HepG2 (cell line): ENCODE results near the gene KRTAP10-9. TPM values are rescaled to one million over a fixed set of nuclear protein-coding genes. Genes with fewer than 3 reads are reported as not detected.

Experiments used
- ATAC-seq: fragments of 200-7000 bp; cut with Tn5 transposase; 3 replicates; pipeline ENCODE4 v1.9.1; 2020; ENCODE audit warnings: mild to moderate bottlenecking, moderate library complexity
- BruUV-seq: library from RNA; stranded (reverse); fragments of 400-500 nt; replicated peaks from 2 replicates; lab custom pipeline; 2021; lab: Mats Ljungman, UMichigan
- CTCF ChIA-PET: fragments of 300-600 bp; formaldehyde crosslinking; extraction: SDS; loops from one replicate; lab custom pipeline; 2021; ENCODE audit warnings: low total read pairs, inconsistent platforms, low intra/inter-chr PET ratio; lab: Yijun Ruan, JAX
- POLR2A ChIA-PET: fragments of 350-600 bp; sonication (Branson Sonifier 250); formaldehyde crosslinking; loops from one replicate; lab custom pipeline; 2020; ENCODE audit warnings: antibody characterized with exemption, inconsistent platforms; lab: Yijun Ruan, JAX
- DNase-seq: peaks from one replicate; pipeline ENCODE4 v3.0.0-alpha.2; 2015; ENCODE audit warnings: low spot score
- FAIRE-seq: peaks from 3 replicates; lab custom pipeline; 2011; peaks lifted over from hg19 to GRCh38; lab: Jason Lieb, UNC
- H2AFZ ChIP-seq: one replicate; pipeline ENCODE4 v1.6.1; 2011; ENCODE audit warnings: low read length, inconsistent platforms
- H3K27ac ChIP-seq: fragments of 300-600 bp; 3 replicates; pipeline ENCODE4 v1.8.0; 2011; ENCODE audit warnings: mixed run types, mild to moderate bottlenecking, mixed read lengths, low read length, inconsistent platforms; ENCODE audit not compliant: insufficient read depth; ENCODE audit errors: extremely low read length
- H3K27me3 ChIP-seq, 2 experiments: fragments of 200-600 bp in 1 of 2; 2 replicates in 1 of 2; 3 replicates in 1 of 2; pipeline versions ENCODE4 v1.6.0 to v1.8.0; 2011; ENCODE audit warnings: low read length in 2 of 2, mild to moderate bottlenecking in 2 of 2, moderate library complexity in 2 of 2, inconsistent platforms in 1 of 2; ENCODE audit not compliant: insufficient read depth in 2 of 2, control insufficient read depth in 1 of 2
- H3K36me3 ChIP-seq, 2 experiments: fragments of 200-600 bp in 1 of 2; replicated peaks in 1 of 2; 2 replicates in 1 of 2; 3 replicates in 1 of 2; pipeline versions ENCODE4 v1.5.1 to v1.8.0; 2011; ENCODE audit warnings: low read length in 2 of 2, inconsistent platforms in 1 of 2; ENCODE audit not compliant: insufficient read depth in 2 of 2, control insufficient read depth in 1 of 2
- H3K4me1 ChIP-seq: 2 replicates; pipeline ENCODE4 v1.5.1; 2012; ENCODE audit warnings: low read length, inconsistent platforms; ENCODE audit not compliant: insufficient read depth
- H3K4me2 ChIP-seq: 2 replicates; pipeline ENCODE4 v1.6.0; 2011; ENCODE audit warnings: low read depth, low read length, inconsistent platforms
- H3K4me3 ChIP-seq, 3 experiments: fragments of 200-600 bp in 1 of 3; sonication (generic), shearing (Covaris generic) in 1 of 3; replicated peaks in 1 of 3; 2 replicates each; pipeline ENCODE4 v1.5.1; 2011 to 2016; ENCODE audit warnings: low read length in 3 of 3, inconsistent platforms in 2 of 3, low read depth in 2 of 3, mild to moderate bottlenecking in 2 of 3, control low read depth in 1 of 3, mixed read lengths in 1 of 3; ENCODE audit not compliant: insufficient read depth in 1 of 3
- H3K79me2 ChIP-seq: one replicate; pipeline ENCODE4 v1.6.1; 2011; ENCODE audit warnings: low read length, inconsistent platforms; ENCODE audit not compliant: insufficient read depth
- H3K9ac ChIP-seq: 2 replicates; pipeline ENCODE4 v1.6.0; 2011; ENCODE audit warnings: mild to moderate bottlenecking, low read depth, low read length, inconsistent platforms; ENCODE audit not compliant: insufficient read depth
- H3K9me3 ChIP-seq: 2 replicates; pipeline ENCODE4 v1.5.1; 2012; ENCODE audit warnings: mild to moderate bottlenecking, low read length
- H4K20me1 ChIP-seq: 2 replicates; pipeline ENCODE4 v1.6.0; 2011; ENCODE audit warnings: inconsistent platforms, mild to moderate bottlenecking, low read length, moderate library complexity; ENCODE audit not compliant: insufficient read depth
- ELF4 ChIP-seq: sonication (generic); formaldehyde crosslinking; IDR thresholded peaks from 2 replicates; pipeline ENCODE4 v1.5.0; 2020; ENCODE audit warnings: missing genetic modification reagents, mild to moderate bottlenecking, moderate library complexity, borderline replicate concordance
- FOSL2 ChIP-seq: sonication (generic); formaldehyde crosslinking; IDR thresholded peaks from 2 replicates; pipeline ENCODE4 v1.4.0; 2020; ENCODE audit warnings: missing genetic modification reagents
- ISL2 ChIP-seq: sonication (generic); formaldehyde crosslinking; IDR thresholded peaks from 2 replicates; pipeline ENCODE4 v1.5.0; 2020; ENCODE audit warnings: missing genetic modification reagents
- KLF11 ChIP-seq: IDR thresholded peaks from 2 replicates; pipeline ENCODE4 v1.6.1; 2016; ENCODE audit warnings: missing compliant biosample characterization
- NBN ChIP-seq: fragments of 450-650 bp; conservative IDR thresholded peaks from 2 replicates; pipeline ENCODE4 v1.6.1; 2017
- RXRB ChIP-seq: IDR thresholded peaks from 2 replicates; pipeline ENCODE4 v1.6.1; 2016; ENCODE audit warnings: borderline replicate concordance, missing genetic modification reagents, missing compliant biosample characterization
- SALL1 ChIP-seq: sonication (generic); formaldehyde crosslinking; IDR thresholded peaks from 2 replicates; pipeline ENCODE4 v1.8.0; 2022; ENCODE audit warnings: mild to moderate bottlenecking, missing genetic modification reagents
- SAP130 ChIP-seq: IDR thresholded peaks from 2 replicates; pipeline ENCODE4 v1.6.1; 2016; ENCODE audit warnings: low read depth
- TRIM24 ChIP-seq: sonication (generic); formaldehyde crosslinking; IDR thresholded peaks from 2 replicates; pipeline ENCODE4 v1.8.0; 2022; ENCODE audit warnings: mild to moderate bottlenecking, missing genetic modification reagents
- YEATS2 ChIP-seq: sonication (generic); formaldehyde crosslinking; IDR thresholded peaks from 2 replicates; pipeline ENCODE4 v1.4.0; 2020; ENCODE audit warnings: missing genetic modification reagents, borderline replicate concordance
- ZBTB49 ChIP-seq: sonication (generic); formaldehyde crosslinking; IDR thresholded peaks from 2 replicates; pipeline ENCODE4 v1.4.0; 2020; ENCODE audit warnings: missing genetic modification reagents, borderline replicate concordance
- ZHX1 ChIP-seq: sonication (generic); formaldehyde crosslinking; IDR thresholded peaks from 2 replicates; pipeline ENCODE4 v1.8.1; 2022; ENCODE audit warnings: low read depth, mild to moderate bottlenecking, missing genetic modification reagents
- ZNF205 ChIP-seq: IDR thresholded peaks from 2 replicates; pipeline ENCODE4 v1.6.1; 2018; ENCODE audit warnings: missing biosample characterization, missing genetic modification reagents
- ZNF225 ChIP-seq: sonication (generic); formaldehyde crosslinking; IDR thresholded peaks from 2 replicates; pipeline ENCODE4 v1.4.0; 2020; ENCODE audit warnings: mild to moderate bottlenecking, missing genetic modification reagents
- ZNF781 ChIP-seq: sonication (generic); formaldehyde crosslinking; IDR thresholded peaks from 2 replicates; pipeline ENCODE4 v1.5.1; 2020; ENCODE audit warnings: borderline replicate concordance, mild to moderate bottlenecking, missing genetic modification reagents; ENCODE audit errors: not compliant biosample characterization
- WGBS: methylation state at CpG from one replicate; pipeline ENCODE4 v1.1.6; 2017; ENCODE audit warnings: low lambda C conversion rate; 5-methylcytosine and 5-hydroxymethylcytosine counted together
- in situ Hi-C: cut with HindIII; loops from 2 replicates; pipeline ENCODE4 v1.10.0; 2017; ENCODE audit warnings: low pct_unique_long_range_greater_than_20kb; ENCODE audit not compliant: extremely low pct_ligation_motif_present
- intact Hi-C: fragments of 100-400 bp; cut with micrococcal nuclease; formaldehyde crosslinking; loops from one replicate; pipeline ENCODE4 v1.10.0; 2022; ENCODE audit not compliant: unreplicated experiment
- polyA plus RNA-seq, 8 experiments: library from polyadenylated mRNA; depleted of rRNA in 3 of 8; stranded (reverse) in 7 of 8; unstranded in 1 of 8; fragments of >200 nt; fragmentation: Illumina TruSeq in 4 of 8; extraction: Trizol in 4 of 8; gene quantifications; 2 replicates each; pipeline versions ENCODE4 v1.2.1 to v1.2.3, GENCODE V29; 2011 to 2016; ENCODE audit warnings: low read depth in 4 of 8, missing spikeins in 1 of 8, mixed read lengths in 1 of 8; ENCODE audit not compliant: insufficient read depth in 1 of 8
- total RNA-seq, 5 experiments: library from RNA; depleted of rRNA; stranded (reverse); fragments of >200 nt; fragmentation: Illumina TruSeq; extraction: Trizol; gene quantifications; 2 replicates each; pipeline ENCODE4 v1.2.3, GENCODE V29; 2016; ENCODE audit warnings: low read depth in 1 of 5
- TF ChIP-seq, protein P1 (sequence below): sonication (generic); formaldehyde crosslinking; IDR thresholded peaks from 2 replicates; pipeline ENCODE4 v1.4.0; 2020; ENCODE audit warnings: mild to moderate bottlenecking, missing genetic modification reagents
- TF ChIP-seq, protein P2 (sequence below): sonication (generic); formaldehyde crosslinking; IDR thresholded peaks from 2 replicates; pipeline ENCODE4 v1.4.0; 2020; ENCODE audit warnings: low read depth, mild to moderate bottlenecking, missing genetic modification reagents

KRTAP10-9 gene
- total and polyA plus RNA-seq, 2 of the 13 experiments (the other 11 are each of a cell fraction or from before 2014, with no cell fraction given), result not detected

- CTCF ChIA-PET, result no interaction called here
- Histone ChIP-seq H3K4me1 (no peaks in the 10 kb centered on the region), H4K20me1 (no peaks in the 10 kb centered on the region), H3K9ac (no peak overlapping the region), H3K27ac (no peak overlapping the region), H3K4me2 (no peak overlapping the region), H3K27me3 (0 out of 5 replicates have a peak, but pooled peaks cover 0 to 6% of the 10 kb centered on the region in 2 experiments), H3K79me2 (no peaks in the 10 kb centered on the region)
- DNase-seq (no peak), ATAC-seq (no peak; the same call in 2 of the 3 replicates)
- POLR2A ChIA-PET, result no interaction called here
- intact Hi-C loops, result no loop called here
- no peak for TF ChIP-seq ZBTB49
- TF ChIP-seq, protein P1, sequence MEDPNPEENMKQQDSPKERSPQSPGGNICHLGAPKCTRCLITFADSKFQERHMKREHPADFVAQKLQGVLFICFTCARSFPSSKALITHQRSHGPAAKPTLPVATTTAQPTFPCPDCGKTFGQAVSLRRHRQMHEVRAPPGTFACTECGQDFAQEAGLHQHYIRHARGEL (CRISPR knock-in tag), result no peak
- TF ChIP-seq TRIM24 (CRISPR knock-in tag), result no peak
- TF ChIP-seq SAP130 (CRISPR knock-in tag), result no peak
- TF ChIP-seq YEATS2 (CRISPR knock-in tag), result no peak
- no peak for TF ChIP-seq ZNF781 (CRISPR knock-in tag)
- TF ChIP-seq KLF11 (CRISPR knock-in tag), result no peak
- no peak for TF ChIP-seq RXRB (CRISPR knock-in tag)
- TF ChIP-seq FOSL2 (CRISPR knock-in tag), result no peak
- TF ChIP-seq, protein P2, sequence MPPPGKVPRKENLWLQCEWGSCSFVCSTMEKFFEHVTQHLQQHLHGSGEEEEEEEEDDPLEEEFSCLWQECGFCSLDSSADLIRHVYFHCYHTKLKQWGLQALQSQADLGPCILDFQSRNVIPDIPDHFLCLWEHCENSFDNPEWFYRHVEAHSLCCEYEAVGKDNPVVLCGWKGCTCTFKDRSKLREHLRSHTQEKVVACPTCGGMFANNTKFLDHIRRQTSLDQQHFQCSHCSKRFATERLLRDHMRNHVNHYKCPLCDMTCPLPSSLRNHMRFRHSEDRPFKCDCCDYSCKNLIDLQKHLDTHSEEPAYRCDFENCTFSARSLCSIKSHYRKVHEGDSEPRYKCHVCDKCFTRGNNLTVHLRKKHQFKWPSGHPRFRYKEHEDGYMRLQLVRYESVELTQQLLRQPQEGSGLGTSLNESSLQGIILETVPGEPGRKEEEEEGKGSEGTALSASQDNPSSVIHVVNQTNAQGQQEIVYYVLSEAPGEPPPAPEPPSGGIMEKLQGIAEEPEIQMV (CRISPR knock-in tag), result no peak
- no peak for TF ChIP-seq NBN
- no peak for TF ChIP-seq ZHX1 (CRISPR knock-in tag)
- TF ChIP-seq ELF4 (CRISPR knock-in tag), result no peak
- TF ChIP-seq ZNF225 (CRISPR knock-in tag), result no peak
- no peak for TF ChIP-seq ZNF205 (CRISPR knock-in tag)
- TF ChIP-seq ISL2 (CRISPR knock-in tag), result no peak
- no peak for TF ChIP-seq SALL1 (CRISPR knock-in tag)
- TF ChIP-seq, all 625 proteins: peak for 0
- Histone ChIP-seq H2AFZ (no peak overlapping the region), H3K4me3 (no peak overlapping the region), H3K9me3 (peaks cover 25% of the 10 kb centered on the region), H3K36me3 (no peaks in the 10 kb centered on the region)
- BruUV-seq, result no TSS peak
- WGBS, result 44% methylated on average over 7 of the region's 18 CpGs
- FAIRE-seq, result no peak
- in situ Hi-C loops, result no loop called here
These were observed 2.0 kb downstream of the KRTAP10-9 start for GRCh38 chr21:44628707-44629391.
